Right renal cortex interstitium (tissue), 3 donors: ENCODE results near the gene CSRP3. TPM values are rescaled to one million over a fixed set of nuclear protein-coding genes. Genes with fewer than 3 reads are reported as not detected.

ENCODE experiments used
- DNase-seq, 3 donors: peaks; one replicate each; pipeline ENCODE4 v3.0.0-alpha.2; 2013; ENCODE audit warnings: low read depth in 3 of 3, low spot score in 2 of 3
- polyA plus RNA-seq, 3 donors: library from polyadenylated mRNA; unstranded; fragments of 120-200 nt; gene quantifications; one replicate each; pipeline ENCODE4 v1.2.1, GENCODE V29; 2013; ENCODE audit not compliant: insufficient read length in 3 of 3

Gene CSRP3
- polyA plus RNA-seq, 3 donors, result 0.50 to 1.5 TPM; not detected in 1

DNA sequence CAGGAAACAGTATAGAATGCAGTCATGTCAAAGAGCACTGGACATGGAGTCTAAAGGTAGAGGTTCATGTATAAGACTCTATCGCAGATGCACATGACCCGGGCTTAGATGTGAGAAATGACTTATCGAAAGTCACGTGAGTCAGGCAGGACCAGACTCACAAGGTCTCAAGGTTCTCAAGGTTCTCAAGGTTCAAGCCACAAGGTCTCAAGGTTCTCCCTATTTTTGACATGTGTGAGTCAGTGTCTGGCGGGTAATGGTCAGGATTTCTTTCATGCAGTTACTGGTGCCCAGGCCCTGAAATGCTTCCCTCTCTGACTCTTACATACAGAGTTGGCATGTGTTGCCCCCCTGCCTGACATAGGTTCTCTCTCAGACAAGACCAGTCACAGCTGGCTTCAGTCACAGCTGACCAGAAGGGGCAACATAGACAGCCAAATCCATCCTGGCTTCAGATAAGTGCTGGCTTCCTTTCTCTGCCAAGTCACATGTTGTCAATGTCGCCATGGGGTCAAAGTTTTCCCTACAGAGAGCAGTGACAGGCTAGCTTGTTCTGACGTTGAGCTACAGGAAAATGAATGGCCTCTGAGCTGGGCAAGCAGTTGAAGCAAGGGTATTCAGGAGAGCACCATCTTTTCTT is 10.1 kb downstream of the CSRP3 start:
- DNase-seq, result no peak

DNA sequence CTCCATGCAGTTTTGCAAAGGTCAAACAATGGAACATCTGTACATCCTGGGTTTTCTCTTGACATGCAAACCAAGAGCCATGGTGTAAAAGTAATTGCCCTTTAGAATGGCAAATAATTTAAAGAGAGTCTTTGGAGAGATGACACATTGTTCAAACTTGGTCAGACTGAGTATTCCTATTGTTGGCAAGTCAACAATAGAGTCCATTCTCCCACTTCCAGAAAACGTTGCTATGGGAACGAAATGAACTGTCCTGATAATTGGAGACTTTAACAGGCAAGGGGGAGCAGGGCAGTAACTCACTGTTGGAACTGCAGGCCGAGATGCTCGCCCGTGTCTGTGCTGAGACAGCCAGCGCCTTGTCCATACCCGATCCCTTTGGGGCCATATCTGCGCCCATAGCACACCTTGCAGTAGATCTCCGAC is 13.9 kb downstream of the CSRP3 start:
- DNase-seq, result no peak

DNA sequence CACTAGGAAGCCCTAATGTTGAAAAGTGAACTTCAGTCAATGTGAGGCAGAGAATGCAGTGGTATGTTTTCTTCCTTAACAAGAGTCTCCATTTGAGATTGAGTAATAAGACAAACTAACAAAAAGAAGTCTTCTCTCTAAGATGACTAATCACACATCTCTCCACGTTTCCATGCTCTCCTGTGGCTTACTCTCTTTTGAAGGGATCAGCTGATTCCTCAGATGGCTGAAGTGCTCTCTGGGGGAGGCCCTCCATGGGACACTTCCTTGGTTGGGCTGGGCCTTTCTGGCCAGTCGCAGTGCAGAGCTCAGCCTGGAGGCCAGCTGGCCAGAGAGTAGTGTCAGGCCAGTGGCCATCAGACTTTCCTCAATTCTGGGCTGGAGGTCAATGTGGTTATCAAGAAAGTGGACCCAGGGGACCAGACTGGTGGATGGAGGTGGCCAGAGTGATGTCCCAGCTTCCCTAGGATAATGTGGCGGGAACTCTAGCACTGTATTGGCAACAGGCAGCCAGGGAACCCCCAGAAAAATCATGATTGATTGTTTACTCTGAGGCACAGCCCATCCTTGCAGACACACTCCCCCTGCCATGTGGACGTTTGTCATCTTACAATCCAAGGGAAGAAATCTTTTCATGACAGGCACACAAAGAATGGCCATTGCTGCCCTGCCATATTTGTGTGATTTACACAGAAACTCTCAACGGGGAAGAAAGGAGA is 14.5 kb downstream of the CSRP3 start:
- DNase-seq, result no peak

DNA sequence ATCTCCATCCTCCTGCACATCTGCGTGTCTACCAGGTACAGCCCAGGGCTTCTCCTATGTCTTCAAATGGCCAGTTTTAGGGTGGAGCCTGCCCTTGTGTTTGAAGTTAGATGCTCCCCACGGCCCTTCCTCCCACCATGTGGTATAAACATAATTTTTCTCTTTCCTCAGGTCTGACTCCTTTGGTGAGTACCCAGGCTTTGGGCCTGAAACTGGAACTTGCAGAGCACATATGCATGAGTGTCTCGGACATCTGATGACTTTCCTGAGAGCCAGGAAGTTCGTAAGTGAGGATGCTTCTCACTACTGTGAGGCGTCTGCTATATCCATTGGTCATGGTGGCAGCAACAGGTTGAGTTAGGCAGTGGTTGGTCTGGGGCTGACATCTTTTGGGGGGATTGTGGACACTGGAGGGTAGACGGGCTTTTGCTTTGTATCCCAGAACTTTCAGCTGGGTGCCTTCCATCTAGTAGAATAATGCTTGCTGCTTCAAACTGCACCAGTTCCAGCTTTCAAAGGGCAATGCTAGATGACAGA is 16.2 kb downstream of the CSRP3 start:
- no peak for DNase-seq

DNA sequence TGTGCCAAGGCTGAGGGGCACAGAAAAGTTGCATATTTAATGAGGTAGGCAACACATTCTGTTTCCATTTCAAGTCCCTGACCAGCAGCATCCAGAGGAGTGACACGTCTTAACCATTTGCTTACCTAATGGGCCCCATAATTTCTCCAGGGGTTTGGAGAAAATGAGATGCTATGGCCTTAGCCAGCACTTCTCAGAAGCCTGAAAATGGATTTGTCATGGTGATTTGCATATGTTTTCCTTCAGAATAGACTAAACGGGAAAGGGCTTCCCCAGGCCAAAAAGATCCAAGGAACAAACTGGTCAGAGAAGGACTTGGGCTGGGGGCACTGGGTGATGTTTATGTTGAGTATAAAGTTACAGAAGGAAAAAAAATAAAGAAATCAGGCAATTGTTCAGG is 16.7 kb downstream of the CSRP3 start:
- no peak for DNase-seq

DNA sequence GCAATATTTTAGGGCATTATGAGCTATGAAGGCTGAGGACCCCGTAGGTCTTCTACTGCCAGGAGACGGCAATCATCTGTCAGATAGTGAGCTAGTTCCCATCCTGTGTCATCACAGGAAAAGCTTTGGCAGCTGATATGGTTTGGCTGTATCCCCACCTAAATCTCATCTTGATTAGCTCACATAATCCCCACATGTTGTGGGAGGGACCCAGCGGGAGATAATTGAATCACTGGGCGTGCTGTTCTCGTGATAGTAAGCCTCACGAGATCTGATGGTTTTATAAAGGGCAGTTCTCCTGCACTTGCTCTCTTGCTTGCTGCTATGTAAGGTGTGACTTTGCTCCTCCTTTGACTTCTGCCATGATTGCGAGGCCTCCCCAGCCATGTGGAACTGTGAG is 18.1 kb downstream of the CSRP3 start:
- no peak for DNase-seq

DNA sequence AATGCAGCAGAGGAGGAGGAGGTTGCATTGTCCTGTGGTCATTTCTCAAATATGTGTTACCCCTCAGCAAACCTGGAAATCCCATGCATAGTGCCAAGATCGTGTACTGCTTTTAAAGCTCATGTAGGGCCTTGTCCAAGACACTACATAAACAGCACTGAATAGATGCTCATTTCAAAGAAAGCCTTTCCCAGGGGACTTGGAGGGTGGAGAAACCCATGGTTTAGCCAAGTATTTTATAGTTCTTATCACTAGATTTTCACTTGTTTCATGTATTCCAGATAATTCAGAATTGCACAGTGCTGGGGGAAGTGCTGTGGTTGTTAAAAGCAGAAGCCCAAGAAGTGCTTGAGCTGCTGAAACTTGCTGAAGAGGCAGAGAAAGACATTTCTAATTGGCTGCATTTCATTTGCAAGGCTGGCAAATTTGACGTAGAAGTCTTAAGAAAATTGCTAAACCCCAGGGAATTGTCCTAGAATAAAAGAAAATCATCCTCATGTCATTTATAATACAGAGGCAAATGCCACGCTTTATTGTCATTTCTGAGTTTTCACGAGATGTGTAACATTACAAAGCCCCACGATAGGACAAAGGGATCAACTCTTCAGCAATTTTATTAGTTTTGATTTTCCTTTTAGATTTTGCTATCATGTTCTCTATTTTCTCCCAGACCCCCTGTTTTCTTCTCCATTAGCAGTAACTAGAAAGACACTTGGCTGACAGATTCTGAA is 20.1 kb downstream of the CSRP3 start:
- DNase-seq, result no peak

DNA sequence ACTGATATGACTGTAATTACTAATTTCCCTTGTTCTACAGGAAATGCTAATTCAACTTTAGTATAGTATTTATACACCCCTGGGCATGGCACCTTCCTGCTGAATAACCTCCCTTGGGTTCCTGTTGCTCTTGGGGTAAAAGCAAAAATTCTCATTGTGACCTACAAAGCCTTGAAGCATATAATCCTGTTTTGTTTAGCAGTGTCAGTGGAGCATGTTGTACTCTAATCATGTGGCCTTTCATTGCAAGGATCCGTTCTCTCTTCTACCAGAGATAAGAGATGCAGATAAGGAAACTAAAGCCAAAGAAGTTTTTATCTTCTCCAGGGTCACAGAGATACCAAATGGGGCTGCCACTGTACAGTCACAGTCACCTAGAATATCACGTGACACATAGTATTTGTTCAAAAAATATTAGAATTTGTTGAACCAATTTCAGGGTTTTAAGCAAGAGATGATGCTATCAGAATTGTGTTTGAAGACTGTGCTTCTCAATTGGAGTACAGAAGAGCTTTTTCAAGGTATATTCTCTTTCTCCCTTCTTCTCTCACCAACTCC is 25.1 kb downstream of the CSRP3 start:
- DNase-seq, result no peak

DNA sequence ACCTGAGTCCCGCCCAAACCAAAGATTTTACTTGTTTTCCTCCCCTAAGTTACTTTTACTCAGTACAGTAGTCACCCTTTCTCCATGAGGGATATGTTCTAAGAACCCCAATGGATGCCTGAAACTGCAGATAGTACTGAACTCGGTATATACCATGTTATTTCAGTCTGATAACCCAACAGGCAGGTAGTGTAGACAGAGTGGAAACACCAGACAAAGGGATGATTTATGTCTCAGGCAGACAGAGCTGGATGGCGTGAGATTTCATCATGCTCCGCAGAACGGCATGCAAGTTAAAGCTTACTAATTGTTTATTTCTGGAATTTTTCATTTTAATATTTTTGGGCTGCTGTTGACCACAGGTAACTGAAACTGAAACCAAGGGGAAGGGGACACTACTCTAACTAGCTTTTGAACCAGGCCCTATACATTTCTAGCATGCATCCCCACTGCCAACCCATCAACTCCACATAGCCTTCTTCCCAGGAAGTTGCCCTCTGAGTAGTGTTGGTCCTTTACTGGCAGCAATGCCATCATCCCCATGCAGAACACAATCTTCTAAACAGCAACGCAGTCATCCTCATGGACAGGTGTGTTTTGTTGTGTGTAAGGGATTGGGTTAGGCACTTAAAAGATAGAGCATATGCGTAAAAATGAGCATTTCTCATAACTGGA is 27.7 kb downstream of the CSRP3 start:
- DNase-seq, result no peak

DNA sequence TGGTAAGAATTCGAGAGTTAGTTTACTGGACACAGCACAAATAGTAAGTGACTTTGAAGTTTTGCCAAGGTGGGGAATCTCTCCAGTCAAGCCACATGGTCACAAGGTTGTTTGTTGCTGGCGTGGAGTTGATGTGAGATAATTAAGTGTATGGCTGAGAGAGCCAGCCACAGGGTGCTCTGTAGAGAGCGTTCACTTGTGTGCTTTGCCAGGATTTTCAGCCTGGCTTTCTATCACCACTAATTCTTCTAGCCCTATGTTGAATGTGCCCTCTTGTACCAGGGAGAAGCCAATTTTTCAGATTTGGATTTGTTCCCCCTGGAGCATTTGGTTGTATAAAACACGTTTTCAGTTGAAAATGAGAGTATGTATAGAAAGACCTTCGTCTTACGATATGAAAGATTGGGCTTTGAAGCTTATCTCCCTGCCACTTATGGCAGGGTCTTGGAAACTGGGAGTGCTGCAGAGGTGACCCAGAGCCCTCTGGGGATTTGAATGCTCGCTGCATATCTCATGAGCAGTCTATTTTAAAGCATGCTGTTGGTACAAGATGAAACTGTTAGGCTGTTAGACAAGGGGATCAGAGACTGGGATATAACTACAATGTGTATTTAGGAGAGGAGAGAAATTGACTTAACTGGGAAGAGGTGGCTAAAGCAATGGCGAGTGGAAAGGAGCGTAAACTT is 28.6 kb downstream of the CSRP3 start:
- DNase-seq, result no peak

DNA sequence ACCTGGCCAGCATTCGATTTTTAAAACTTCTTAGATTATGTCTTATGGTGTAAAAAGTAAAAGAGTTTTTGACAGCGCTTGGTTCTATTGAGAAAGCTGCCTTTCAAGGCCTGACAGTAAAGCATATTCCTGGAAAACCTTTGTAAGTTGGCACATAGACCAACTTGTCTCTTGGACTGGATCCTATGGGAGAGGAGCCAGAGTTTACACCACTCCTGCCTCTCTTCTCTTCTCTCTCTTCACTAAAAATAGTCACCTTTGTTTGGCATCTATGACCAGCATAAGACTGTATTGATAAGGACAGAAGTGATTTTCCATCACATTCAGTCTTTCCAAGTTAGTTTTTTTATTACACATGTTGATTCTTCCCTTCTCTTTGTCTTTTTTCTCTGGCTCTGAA is 33.7 kb downstream of the CSRP3 start:
- DNase-seq, result no peak

DNA sequence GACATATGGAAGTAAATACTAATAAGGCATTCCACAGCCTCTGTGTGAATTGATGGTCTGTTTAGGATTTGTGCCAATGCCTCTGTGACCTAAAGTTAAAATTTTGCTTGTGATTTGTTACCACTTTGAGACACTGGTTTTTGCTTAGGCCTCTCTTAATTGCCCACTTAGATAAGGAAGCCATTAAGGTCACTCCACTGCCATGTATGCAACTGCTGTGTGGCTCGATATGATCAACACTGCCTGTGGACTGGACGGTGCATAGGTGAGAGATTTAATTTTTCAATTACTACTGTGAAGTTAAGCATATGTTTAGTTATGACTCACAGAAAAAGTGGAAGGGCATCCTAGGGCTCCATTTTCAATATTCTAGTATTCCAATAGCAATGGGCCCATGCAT is 36.9 kb downstream of the CSRP3 start:
- no peak for DNase-seq

DNA sequence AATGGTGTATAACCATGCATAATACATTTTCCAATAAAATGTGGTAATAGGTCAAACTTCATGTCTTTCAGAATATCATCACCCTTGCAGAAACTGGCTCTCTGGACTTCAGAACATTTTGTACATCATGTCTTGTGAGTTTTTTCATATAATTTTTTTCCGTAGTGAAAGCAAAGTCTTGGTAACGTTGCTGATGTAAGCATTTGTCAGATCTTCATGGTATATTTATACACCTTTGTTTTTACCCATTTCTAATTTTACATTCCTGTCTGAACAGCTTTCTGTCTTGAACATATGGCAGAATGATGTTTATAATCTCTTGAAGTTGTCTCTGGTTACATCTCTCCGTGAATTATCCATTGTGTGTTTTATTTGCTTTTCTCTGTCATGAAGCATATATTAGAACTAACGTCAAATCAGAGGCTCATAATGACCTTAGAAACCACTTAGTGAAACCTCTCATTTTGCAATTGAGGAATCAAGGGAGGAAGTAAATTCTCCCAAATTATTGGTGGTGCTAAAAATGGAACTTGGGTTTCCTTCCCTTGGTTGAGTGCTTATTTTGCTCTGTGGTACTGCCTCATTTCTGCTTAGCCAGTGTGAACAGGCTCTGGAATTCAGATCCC is 37.4 kb downstream of the CSRP3 start:
- DNase-seq, result no peak

DNA sequence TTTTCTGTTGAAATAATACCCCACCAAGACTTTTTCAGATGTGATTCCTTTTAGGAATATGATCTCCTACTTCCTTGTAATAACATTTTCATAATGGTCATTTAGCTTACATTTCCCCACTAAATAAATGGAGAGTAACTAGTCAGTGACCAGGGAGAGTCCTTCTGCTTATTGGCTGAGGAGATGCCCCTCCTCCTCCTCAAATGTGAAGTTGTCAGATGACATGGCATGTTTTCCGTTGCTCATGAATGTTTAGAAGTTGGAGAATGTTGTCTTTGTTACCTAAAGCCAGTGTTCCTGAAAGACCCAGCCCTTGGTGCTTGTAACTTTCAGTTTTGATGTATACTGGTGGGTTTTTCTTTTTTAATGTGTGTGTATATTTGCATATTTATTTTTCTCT is 38.2 kb downstream of the CSRP3 start:
- no peak for DNase-seq

DNA sequence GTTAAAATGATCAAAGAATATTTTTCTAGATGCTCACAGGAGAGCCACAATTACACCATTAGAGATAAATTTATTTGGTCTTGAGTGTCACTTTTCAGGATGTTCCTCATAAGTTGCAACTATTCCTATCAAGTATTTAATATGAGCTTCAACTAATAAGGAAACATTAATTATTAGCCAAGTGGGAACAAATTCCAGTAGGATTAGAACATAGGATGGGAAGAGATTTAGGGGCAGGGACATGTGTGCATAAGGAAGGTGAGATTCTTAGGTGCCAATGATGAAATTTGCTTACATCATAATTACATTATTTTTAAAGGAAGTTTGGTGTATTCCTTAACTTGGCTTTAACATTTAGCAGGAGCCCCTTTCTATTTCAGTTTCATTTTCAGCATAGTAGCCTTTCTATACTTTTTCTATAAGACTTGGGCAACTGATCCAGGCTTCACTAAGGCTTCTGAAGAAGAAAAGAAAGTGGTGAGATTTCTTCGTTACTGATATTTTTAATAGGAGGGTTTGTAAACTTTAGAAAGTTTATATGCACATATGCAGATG is 38.8 kb downstream of the CSRP3 start:
- DNase-seq, result no peak

DNA sequence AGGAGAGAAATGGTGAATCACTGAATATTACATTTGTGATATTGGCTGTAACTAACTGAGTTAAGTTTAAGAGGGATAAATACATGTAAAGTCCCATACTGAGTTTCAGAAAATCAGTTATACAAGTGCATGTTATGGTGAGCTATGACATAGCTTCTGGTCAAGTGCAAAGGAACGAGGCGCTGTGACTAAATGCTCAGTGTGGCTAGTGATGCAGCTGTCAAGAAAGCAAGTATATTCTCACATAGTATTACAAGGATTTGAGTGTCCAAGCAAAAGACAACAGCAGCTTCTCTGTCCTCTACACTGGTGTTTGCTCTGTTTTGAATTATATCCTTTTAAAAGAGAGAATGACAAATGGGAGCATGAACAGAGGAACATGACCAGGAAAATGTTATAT is 40.1 kb downstream of the CSRP3 start:
- DNase-seq, result no peak

DNA sequence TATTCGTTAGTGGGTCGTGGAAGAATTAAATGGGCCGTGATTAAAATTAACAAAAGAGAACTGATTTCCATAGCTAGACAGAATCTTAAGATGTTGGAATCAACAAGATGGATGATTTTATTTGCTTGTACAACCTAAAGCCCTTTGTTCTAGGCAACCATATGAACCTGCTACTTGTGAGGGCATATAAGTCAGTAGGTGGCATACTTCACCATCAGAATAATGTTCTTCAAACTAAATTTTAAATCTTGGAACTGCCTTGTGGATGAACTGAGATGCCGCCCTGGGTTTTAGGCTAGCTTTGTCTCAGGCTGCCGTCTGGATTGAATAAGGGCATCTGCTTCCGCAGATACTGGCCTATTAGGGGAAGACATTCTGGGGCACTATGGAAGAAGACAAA is 40.9 kb downstream of the CSRP3 start:
- no peak for DNase-seq

DNA sequence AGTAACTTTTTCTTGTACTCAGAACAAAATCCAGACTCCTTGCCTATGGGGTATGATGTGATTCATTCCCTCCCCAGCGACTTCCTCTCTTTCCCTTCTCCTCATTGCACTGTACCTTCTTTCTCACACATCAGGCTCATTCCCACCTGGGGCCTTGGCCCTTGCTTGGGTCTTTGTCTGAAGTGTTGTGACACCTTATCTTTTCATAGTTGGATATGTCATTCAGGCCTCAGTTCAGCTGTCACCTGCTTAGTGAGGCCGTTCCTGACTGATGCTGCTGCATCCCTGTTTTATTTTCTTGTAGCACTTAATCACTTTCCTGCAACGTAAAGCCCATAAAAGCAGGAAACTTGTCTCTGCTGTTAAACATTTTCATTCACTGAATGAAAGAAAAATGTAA is 44.9 kb downstream of the CSRP3 start:
- no peak for DNase-seq

DNA sequence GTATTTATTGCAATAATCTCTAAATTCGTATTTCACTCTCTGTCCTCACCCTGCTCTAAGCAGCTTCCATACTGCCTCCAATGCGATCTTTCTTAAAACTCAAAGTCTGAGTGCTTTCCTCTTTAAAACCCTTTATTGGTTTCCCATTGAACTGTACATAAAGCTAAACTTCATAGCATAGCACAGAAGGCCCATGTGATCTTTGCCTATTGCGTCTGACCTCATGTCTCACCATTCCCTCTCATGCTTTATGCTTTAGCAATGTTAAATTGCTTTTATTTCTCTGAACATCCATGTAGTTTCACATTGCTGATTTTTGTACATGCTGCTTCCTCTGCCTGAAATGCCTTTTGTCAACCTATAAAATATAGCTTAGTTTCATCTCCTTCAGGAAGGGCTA is 56.5 kb downstream of the CSRP3 start:
- DNase-seq, result no peak
